HUES48 (cell line): Measurements from ENCODE around the gene AMPH.
"Not testable (repeated sequence)": the region's sequence is repeated elsewhere in the genome, so short reads cannot be mapped to it uniquely, and the experiment has no call there.

Source experiments
- H3K27ac ChIP-seq: one replicate; pipeline ENCODE4 v1.7.0; 2013; ENCODE audit warnings: low read depth, low read length, inconsistent platforms
- H3K27me3 ChIP-seq: 2 replicates; pipeline ENCODE4 v1.6.1; 2013; ENCODE audit warnings: mild to moderate bottlenecking, low read length; ENCODE audit not compliant: control insufficient read depth, insufficient read depth
- H3K36me3 ChIP-seq: 2 replicates; pipeline ENCODE4 v1.6.1; 2013; ENCODE audit warnings: low read length; ENCODE audit not compliant: control insufficient read depth, insufficient read depth
- H3K4me1 ChIP-seq: 2 replicates; pipeline ENCODE4 v1.6.1; 2013; ENCODE audit warnings: mild to moderate bottlenecking, low read length; ENCODE audit not compliant: control insufficient read depth, insufficient read depth
- H3K4me3 ChIP-seq: 2 replicates; pipeline ENCODE4 v1.5.1; 2013; ENCODE audit warnings: mild to moderate bottlenecking, low read depth, low read length
- H3K9ac ChIP-seq: 2 replicates; pipeline ENCODE4 v1.6.1; 2013; ENCODE audit warnings: mild to moderate bottlenecking, low read depth, low read length, moderate library complexity
- H3K9me3 ChIP-seq: 2 replicates; pipeline ENCODE4 v1.6.1; 2013; ENCODE audit warnings: low read length; ENCODE audit not compliant: control insufficient read depth, insufficient read depth

The AMPH gene

DNA sequence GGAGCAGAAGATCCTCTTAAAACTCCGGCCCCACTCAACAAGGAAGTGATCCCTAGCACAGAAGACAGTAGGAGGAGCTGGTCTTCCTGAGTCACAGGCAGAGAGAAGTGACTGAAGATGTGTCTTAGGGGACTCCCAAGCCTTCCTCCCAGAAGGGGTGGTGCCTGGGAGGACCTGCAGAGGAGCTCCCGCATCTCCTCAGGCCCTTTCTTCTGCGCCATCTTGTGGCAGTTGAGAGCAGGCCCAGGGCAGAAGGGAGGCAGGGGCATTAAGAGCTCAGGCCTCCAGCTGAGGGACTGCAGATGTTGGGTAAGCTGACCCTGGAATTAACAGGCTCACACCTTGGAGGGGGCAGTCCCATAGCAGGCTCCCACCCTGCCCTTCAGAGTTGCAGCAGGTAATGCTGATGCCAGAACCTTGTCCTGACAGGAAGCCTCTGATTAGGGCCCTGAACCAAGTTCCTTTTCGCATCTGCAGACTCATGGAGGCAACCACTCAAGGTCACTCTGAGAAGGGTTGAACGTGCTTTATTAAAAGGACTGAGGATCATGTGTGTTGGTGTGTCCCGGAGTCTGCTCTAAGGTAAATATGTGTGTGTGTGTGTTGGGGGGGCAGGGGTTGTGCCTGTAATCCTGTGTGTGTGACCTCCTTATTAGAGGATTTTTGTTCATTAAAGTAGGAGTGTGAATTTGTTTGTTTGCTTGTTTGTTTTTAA, 281.1 kb downstream of the AMPH start:
- H3K9ac ChIP-seq, H3K4me1 ChIP-seq, H3K4me3 ChIP-seq, H3K36me3 ChIP-seq, H3K27me3 ChIP-seq, H3K27ac ChIP-seq, H3K9me3 ChIP-seq: not testable (repeated sequence)

DNA sequence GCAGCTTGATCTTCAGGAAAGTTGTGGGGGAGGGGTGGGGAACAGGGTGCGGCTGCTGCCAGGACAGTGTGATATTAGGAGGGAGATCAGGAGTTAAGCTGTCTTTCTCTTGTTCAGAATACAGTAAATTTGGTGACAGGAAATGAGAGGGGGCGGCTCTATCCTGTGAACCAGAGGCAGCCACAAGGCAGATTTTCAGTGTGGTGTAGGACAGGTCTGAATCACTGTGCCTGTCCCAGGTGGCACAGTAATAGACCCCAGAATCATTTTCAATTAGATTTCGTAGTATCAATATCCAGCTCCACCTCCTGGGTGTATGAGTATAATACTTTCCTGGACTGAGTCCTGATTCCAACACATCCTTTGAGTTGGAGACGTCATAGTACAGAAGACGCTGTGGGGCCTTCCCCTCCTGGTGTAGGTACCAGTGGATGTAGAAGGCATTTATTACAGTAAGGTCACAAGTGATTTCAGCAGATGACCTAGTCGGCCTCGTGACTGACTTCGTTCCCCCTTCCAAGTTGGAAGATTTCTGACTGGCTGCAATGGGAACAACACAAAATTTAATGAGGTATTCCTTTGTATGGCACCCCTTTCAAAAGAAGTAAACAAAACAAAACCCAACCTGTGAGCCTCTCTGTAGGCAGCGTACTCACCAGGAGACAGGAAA, 281.9 kb downstream of the AMPH start:
- H3K36me3 ChIP-seq, H3K4me3 ChIP-seq, H3K27me3 ChIP-seq, H3K9ac ChIP-seq, H3K27ac ChIP-seq, H3K9me3 ChIP-seq, H3K4me1 ChIP-seq: not testable (repeated sequence)

DNA sequence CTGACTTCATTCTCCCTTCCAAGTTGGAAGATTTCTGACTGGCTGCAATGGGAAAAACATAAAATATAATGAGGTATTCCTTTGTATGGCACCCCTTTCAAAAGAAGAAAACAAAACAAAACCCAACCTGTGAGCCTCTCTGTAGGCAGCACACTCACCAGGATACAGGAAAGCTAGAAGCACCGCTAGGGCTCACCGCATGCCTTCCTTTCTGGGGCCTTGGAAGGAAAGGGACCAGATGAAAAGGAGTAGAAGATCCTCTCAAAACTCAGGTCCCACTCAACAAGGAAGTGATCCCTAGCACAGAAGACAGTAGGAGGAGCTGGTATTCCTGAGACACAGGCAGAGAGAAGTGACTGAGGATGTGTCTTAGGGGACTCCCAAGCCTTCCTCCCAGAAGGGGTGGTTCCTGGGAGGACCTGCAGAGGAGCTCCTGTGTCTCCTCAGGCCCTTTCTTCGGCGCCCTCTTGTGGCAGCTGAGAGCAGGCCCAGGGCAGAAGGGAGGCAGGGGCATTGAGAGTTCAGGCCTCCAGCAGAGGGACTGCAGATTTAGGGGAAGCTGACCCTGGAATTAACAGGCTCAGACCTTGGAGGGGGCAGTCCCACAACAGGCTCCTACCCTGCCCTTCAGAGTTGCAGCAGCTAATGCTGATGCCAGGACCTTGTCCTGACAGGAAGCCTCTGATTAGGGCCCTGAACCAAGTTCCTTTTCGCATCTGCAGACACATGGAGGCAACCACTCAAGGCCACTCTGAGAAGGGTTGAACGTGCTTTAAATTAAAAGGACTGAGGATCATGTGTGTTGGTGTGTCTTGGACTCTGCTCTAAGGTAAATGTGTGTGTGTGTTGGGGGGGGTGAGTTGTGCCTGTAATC, 285.6 kb downstream of the AMPH start:
- H3K36me3 ChIP-seq, H3K4me1 ChIP-seq, H3K9me3 ChIP-seq, H3K4me3 ChIP-seq, H3K9ac ChIP-seq, H3K27me3 ChIP-seq, H3K27ac ChIP-seq: not testable (repeated sequence)

DNA sequence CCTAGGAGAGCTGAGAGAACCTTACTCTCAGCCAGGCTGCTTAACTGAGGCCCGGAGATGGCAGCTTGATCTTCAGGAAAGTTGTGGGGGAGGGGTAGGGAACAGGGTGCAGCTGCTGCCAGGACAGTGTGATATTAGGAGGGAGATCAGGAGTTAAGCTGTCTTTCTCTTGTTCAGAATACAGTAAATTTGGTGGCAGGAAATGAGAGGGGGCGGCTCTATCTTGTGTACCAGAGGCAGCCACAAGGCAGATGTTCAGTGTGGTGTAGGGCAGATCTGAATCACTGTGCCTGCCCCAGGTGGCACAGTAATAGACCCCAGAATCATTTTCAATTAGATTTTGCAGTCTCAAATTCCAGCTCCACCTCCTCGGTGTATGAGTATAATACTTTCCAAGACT, 286.4 kb downstream of the AMPH start:
- H3K4me3 ChIP-seq, H3K9ac ChIP-seq, H3K9me3 ChIP-seq, H3K27ac ChIP-seq, H3K4me1 ChIP-seq, H3K27me3 ChIP-seq, H3K36me3 ChIP-seq: not testable (repeated sequence)

DNA sequence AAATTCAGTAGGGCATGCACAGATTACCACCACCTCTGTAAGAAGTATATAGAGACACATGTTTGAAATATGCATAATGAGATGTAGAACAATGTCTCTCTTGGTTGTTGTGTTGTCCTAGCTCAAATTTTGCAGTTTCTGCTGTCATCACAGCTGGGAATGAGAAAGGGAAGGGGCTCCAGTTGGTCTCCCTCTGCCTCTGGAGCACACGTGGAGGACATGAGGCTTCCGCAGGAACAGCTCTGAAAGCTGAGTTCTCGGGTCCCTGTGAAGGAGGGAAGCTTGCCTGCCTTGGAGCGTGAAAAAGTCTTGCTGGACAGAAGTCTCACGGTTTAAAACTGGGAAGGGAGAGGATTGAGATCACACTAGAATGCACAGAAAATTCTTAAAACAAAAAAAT, 289.0 kb downstream of the AMPH start:
- H3K9ac ChIP-seq, H3K4me3 ChIP-seq, H3K36me3 ChIP-seq, H3K4me1 ChIP-seq, H3K27ac ChIP-seq, H3K9me3 ChIP-seq, H3K27me3 ChIP-seq: not testable (repeated sequence)

DNA sequence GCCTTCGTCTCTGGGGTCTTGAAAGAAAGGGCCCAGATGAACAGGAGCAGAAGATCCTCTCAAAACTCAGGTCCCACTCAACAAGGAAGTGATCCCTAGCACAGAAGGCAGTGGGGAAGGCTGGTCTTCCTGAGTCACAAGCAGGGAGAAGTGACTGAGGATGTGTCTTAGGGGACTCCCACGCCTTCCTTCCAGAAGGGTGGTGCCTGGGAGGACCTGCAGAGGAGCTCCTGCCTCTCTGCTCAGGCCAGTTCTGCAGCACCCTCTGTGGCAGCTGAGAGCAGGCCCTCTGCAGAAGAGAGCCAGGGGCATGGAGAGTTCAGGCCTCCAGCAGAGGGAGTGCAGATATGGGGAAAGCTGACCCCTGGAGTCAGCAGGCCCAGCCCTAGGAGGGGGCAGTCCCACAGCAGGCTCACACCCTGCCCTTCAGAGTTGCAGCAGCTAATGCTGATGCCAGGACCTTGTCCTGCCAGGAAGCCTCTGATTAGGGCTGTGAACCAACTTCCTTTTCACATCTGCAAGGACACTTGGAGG, 289.9 kb downstream of the AMPH start:
- H3K27me3 ChIP-seq, H3K9ac ChIP-seq, H3K9me3 ChIP-seq: not testable (repeated sequence)

DNA sequence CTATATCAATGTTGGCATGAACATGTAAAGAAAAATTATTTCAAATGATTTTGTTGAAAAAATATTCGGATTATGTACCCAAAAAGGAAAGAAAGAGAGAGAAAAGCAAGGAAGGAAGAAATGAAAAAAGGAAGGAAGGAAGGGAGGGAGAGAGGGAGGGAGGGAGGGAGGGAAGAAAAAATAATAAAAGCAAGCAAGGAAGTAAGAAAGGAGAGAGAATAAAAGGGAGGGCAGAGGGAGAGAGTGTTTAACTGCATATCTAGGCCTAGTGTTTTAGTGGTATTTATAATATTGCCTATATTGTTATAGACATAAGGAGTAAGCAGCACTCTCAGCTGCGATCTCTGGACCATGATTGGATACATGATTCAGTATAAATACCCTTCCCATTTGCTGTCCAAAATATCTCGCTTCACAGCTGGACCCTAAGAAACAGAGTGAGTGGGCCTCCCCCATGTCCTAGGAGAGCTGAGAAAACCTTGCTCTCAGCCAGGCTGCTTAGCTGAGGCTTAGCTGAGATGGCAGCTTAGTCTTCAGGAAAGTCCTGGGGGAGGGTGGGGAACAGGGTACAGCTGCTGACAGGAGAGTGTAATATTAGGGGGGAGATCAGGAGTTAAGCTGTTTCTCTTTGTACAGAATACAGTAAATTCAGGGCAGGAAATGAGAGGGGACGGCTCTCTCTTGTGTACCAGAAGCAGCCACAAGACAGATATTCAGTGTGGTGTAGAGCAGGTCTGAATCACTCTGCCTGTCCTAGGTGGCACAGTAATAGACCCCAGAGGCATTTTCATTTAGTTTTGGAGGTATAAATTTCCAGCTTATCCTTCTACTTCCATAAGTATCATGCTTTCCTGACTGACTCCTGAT, 291.0 kb downstream of the AMPH start:
- Histone ChIP-seq H3K4me1 (no peaks in the 10 kb centered on the region; the same call in 1 of the 2 replicates), H3K27ac (no peak overlapping the region), H3K36me3 (no peaks in the 10 kb centered on the region), H3K4me3 (no peak overlapping the region), H3K9ac (no peak overlapping the region), H3K9me3 (no peaks in the 10 kb centered on the region), H3K27me3 (no peaks in the 10 kb centered on the region)

More for the DNA sequence above, 289.9 kb downstream of the AMPH start:
- not testable (repeated sequence) for H3K36me3 ChIP-seq, H3K4me3 ChIP-seq, H3K4me1 ChIP-seq, H3K27ac ChIP-seq

DNA sequence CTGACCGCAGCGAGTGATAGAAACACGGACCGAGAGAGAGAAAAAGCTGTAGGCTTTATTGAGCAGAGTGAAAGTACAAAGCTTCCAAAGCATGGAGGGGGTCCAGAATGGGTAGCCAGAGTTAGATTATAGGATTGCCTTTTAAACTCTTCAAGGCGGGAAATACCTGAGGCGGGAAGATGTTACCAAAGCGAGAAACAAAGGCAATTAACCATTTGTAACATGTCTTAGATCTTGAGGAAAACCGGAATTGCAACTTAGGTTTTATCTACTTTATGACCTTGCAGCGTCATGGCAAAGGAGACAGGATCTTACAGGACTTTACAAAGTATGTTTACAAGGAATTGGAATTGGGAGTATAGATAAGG, 295.0 kb downstream of the AMPH start:
- H3K9ac ChIP-seq, H3K4me1 ChIP-seq, H3K36me3 ChIP-seq, H3K27me3 ChIP-seq, H3K4me3 ChIP-seq, H3K9me3 ChIP-seq, H3K27ac ChIP-seq: not testable (repeated sequence)

DNA sequence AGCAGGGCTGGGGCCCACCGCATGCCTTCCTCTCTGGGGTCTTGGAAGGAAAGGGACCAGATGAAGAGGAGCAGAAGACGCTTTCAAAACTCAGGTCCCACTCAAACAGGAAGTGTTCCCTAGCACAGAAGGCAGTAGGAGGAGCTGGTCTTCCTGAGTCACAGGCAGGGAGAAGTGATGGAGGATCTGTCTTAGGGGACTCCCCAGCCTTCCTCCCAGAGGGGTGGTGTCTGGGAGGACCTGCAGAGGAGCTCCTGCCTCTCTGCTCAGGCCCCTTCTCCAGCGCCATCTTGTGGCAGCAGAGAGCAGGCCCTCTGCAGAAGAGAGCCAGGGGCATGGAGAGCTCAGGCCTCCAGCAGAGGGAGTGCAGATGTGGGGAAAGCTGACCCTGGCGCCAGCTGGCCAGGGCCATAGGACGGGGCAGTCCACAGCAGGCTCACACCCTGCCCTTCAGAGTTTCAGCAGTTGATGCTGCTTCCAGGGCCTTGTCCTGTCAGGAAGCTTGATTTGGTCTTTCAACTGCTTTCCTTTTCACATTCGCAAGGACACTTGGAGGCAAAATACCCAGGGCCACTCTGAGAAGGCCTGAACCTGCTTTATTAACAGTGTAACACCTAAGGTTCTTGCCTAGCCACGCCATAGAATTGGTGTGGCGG, 295.6 kb downstream of the AMPH start:
- Histone ChIP-seq H3K27me3 (no peaks in the 10 kb centered on the region), H3K4me3 (no peak overlapping the region), H3K27ac (no peak overlapping the region), H3K9ac (no peak overlapping the region), H3K9me3 (no peaks in the 10 kb centered on the region), H3K4me1 (peaks cover 12% of the 10 kb centered on the region), H3K36me3 (no peaks in the 10 kb centered on the region)

DNA sequence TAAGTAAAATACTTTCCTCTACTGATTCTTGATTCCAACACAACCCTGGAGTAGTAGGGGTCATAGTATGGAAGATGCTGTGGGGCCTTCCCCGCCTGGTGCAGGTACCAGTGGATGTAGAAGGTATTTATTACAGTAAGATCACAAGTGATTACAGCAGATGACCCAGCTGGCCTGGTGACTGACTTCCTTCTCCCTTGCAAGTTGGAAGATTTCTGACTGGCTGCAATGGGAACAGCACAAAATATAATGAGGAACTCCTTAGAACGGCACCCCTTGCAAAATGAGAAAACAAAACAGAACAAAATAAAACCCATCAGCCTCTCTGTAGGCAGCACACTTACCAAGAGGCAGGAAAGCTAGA, 296.1 kb downstream of the AMPH start:
- Histone ChIP-seq H3K4me1 (peaks cover 12% of the 10 kb centered on the region), H3K9me3 (no peaks in the 10 kb centered on the region), H3K36me3 (no peaks in the 10 kb centered on the region), H3K27me3 (no peaks in the 10 kb centered on the region), H3K9ac (no peak overlapping the region), H3K4me3 (no peak overlapping the region), H3K27ac (no peak overlapping the region)
